HG03064 (cell line): ENCODE measurements around the gene MTURN.
"Not testable (repeated sequence)": the region's sequence is repeated elsewhere in the genome, so short reads cannot be mapped to it uniquely, and the experiment has no call there.

Source experiments
- ATAC-seq: cut with Tn5 transposase; IDR thresholded peaks from one replicate; pipeline ENCODE4 v1.9.1; 2021; ENCODE audit warnings: low read depth; ENCODE audit not compliant: unreplicated experiment

The MTURN gene

GRCh38 chr7:30176463-30177109 is 41.8 kb downstream of the MTURN start:
- ATAC-seq: no peak

DNA sequence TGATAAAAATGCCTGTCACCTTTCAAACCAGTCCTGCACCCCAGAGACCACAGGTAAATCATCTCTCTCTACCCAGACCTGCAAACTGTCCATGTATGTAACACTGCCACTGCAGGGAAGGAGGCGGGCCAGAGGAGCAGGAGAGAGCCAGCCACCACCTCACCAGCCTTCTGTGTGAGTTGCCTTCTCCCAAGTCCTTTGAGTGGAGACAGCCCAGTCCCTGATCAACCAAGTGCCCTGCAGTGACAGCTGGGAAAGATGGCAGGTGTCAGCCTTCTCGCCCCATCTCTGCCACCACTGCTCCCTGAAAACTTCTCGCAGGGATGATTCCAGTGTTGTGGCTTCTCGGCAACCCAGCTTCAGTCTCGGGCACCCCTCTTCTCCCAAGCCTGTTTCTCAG is 42.4 kb downstream of the MTURN start:
- ATAC-seq: no peak

- no peak for ATAC-seq
These were observed 43.2 kb downstream of the MTURN start for GRCh38 chr7:30177965-30178364.

GRCh38 chr7:30178748-30179436 is 44.1 kb downstream of the MTURN start:
- no peak for ATAC-seq

- no peak for ATAC-seq
These were observed 45.9 kb downstream of the MTURN start for GRCh38 chr7:30180718-30181117.

DNA sequence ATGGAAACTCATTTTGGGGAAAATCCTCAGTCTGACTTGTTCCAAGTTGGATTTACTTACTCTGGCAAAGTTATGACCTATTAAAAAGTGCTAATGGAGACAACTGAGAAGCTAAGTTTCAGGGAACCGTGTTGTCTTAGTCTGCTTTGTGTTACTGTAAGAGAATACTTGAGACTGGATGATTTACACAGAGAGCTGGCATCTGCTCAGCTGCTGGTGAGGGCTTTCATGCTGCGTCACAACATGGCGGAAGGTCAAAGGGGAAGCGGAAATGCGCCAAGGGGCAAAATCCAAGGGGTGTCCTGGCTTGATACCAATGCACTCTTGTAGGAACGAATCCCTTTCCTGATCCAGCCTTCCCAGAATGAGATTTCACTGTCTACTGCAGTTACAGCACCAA is 46.4 kb downstream of the MTURN start:
- ATAC-seq: no peak

- no peak for ATAC-seq
These were observed 47.1 kb downstream of the MTURN start for GRCh38 chr7:30181736-30182522.

GRCh38 chr7:30182814-30183213 is 48.0 kb downstream of the MTURN start:
- no peak for ATAC-seq

- no peak for ATAC-seq
These were observed 49.1 kb downstream of the MTURN start for GRCh38 chr7:30183749-30184369.

GRCh38 chr7:30184791-30185487 is 50.2 kb downstream of the MTURN start:
- no peak for ATAC-seq

DNA sequence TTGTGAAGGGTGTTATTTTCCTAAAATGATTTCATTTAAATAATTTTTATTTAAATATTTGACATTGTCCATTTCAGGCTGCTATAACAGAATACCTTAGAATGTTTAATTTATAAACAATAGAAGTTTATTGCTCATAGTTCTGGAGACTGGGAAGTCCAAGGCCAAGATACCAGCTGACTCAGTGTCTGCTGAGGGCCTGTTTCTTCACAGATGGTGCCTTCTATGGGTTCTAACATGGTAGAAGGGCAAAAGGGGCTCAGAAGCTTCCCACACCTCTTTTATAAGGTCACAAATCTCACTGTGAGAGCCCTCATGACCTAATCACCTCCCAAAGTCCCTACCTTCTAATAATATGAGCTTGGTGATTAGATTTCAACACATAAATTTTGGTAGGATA is 50.7 kb downstream of the MTURN start:
- no peak for ATAC-seq

GRCh38 chr7:30186725-30187124 is 51.9 kb downstream of the MTURN start:
- no peak for ATAC-seq

DNA sequence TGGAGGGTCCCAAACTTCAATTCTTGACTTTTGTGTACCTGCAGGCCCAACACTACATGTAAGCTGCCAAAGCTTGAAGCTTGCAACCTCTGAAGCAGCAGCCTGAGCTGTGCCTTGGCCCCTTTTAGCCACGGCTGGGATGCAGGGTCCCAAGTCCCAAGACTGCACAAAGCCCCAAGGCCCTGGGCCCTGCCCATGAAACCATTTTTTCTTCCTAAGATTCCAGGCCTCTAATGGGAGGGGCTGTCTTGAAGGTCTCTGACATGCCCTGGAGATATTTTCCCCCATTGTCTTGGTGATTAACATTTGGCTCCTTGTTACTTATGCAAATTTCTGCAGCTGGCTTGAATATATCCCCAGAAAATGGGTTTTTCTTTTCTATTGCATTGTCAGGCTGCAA is 52.7 kb downstream of the MTURN start:
- ATAC-seq: no peak

- not testable (repeated sequence) for ATAC-seq
These were observed 53.6 kb downstream of the MTURN start for GRCh38 chr7:30188381-30188780.

DNA sequence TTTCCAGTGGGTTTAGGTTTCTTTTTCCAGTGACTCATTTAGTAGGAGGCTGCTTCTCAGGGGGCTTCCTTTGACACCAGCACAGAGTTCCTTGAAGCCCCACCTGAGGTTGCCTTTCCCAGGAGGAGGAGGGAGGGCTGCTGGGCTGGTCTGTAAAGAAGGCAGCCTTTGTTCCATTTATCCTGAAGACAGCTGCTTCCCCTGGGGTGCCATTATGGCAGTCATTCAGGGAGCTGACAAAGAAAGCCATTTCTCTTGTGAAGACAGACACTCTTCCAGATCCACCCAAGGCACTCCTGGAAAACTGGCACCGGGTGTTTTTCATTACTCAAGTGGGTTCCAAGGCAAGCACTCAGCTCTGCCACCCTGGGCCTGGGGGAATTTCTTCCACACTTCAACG is 54.0 kb downstream of the MTURN start:
- no peak for ATAC-seq

GRCh38 chr7:30191809-30192208 is 57.0 kb downstream of the MTURN start:
- ATAC-seq: no peak

DNA sequence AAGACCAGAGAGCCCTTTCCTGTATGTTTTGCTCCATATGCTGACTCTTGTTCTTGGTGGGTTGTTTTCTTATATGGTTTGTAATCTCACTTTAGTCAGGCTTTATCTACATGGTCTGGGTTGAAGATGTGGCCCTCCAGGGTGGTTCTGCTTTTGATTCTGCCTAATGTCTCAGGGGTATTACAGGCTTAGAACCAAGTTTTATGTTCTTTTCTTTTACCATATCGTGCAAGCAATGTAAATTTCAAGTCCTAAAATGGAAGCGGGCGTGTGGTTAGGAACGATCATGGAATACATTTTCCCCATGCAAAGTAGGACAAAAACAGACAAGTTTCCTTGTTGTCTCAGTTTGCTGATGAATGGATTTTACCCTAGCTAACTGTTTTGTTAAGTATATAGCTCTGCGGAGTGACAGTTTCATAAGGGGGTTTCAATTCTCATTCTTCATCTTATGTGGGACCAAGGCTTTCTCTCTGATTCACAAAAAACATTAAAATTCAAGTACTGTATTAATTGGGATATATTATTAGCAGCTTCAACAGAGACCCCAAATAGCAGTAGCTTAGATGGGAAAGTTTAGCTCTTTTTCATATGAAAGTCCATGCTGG is 58.7 kb downstream of the MTURN start:
- peak; percentile 80 for ATAC-seq

- ATAC-seq: no peak
These were observed 61.6 kb downstream of the MTURN start for GRCh38 chr7:30196408-30196807.

DNA sequence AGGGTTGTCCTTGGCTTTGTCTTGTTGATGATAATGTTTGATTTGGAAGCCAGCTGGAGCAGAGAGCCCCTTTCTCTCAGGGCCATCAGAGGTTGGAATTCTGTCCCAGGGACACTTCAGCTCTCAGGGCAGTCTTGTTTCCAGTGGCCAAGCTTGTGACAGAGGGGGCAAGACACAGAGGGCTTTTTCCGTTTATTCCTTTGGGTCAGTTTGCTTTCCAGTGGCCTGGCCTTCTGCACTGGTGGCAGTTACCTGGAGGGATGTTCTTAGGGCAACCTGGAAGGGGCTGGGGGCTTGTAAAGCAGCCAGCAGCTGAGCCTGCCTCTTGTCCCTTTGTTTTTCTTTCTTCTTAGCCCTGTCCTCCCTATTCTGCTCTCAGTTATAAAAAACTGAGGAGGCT is 62.7 kb downstream of the MTURN start:
- no peak for ATAC-seq

- no peak for ATAC-seq
These were observed 64.5 kb downstream of the MTURN start for GRCh38 chr7:30199271-30199670.
